Hepatocyte (in vitro differentiated cells): ENCODE measurements around the gene LSM14A. TPM values are rescaled to one million over a fixed set of nuclear protein-coding genes. Genes with fewer than 3 reads are reported as not detected.

Experiments
- DNase-seq: peaks from one replicate; pipeline ENCODE4 v3.0.0-alpha.2; 2016; ENCODE audit warnings: low spot score
- H2AFZ ChIP-seq: fragments of 200-600 bp; sonication (generic); 2 replicates; pipeline ENCODE4 v1.6.0; 2016; ENCODE audit warnings: antibody characterized with exemption, mild to moderate bottlenecking
- H3K27ac ChIP-seq: fragments of 200-600 bp; sonication (generic); 2 replicates; pipeline ENCODE4 v1.5.1; 2016; ENCODE audit warnings: mild to moderate bottlenecking
- H3K27me3 ChIP-seq: fragments of 200-600 bp; sonication (generic); 2 replicates; pipeline ENCODE4 v1.6.1; 2016
- H3K36me3 ChIP-seq: fragments of 200-600 bp; sonication (generic); replicated peaks from 2 replicates; pipeline ENCODE4 v1.5.1; 2016; ENCODE audit warnings: low read depth; ENCODE audit not compliant: insufficient read depth
- H3K4me1 ChIP-seq: fragments of 200-600 bp; sonication (generic); 2 replicates; pipeline ENCODE4 v1.5.1; 2016; ENCODE audit warnings: mild to moderate bottlenecking, moderate library complexity; ENCODE audit not compliant: insufficient read depth
- H3K4me2 ChIP-seq: fragments of 200-600 bp; sonication (generic); 2 replicates; pipeline ENCODE4 v1.6.0; 2016
- H3K4me3 ChIP-seq: fragments of 200-600 bp; sonication (generic); 2 replicates; pipeline ENCODE4 v1.5.1; 2016; ENCODE audit warnings: mild to moderate bottlenecking
- H3K79me2 ChIP-seq: fragments of 200-600 bp; sonication (generic); 2 replicates; pipeline ENCODE4 v1.6.0; 2017; ENCODE audit warnings: mild to moderate bottlenecking
- H3K9me2 ChIP-seq: fragments of 200-600 bp; sonication (generic); replicated peaks from 2 replicates; pipeline ENCODE4 v1.6.0; 2017; ENCODE audit warnings: mild to moderate bottlenecking; ENCODE audit not compliant: insufficient read depth
- H3K9me3 ChIP-seq: fragments of 200-600 bp; sonication (generic); 2 replicates; pipeline ENCODE4 v1.5.1; 2016; ENCODE audit warnings: low read depth, mild to moderate bottlenecking
- H4K20me1 ChIP-seq: fragments of 200-600 bp; sonication (generic); 2 replicates; pipeline ENCODE4 v1.6.0; 2016; ENCODE audit warnings: mild to moderate bottlenecking; ENCODE audit not compliant: insufficient read depth, poor library complexity, severe bottlenecking
- EZH2 ChIP-seq: fragments of 200-600 bp; sonication (generic); IDR thresholded peaks from 2 replicates; pipeline ENCODE4 v1.6.1; 2016; ENCODE audit warnings: antibody characterized with exemption, mild to moderate bottlenecking, borderline replicate concordance
- EZH2phosphoT487 ChIP-seq: fragments of 200-600 bp; sonication (generic); IDR thresholded peaks from one replicate; pipeline ENCODE4 v1.6.1; 2018; ENCODE audit warnings: antibody characterized with exemption, mild to moderate bottlenecking, low read depth, moderate library complexity; ENCODE audit not compliant: unreplicated experiment, severe bottlenecking
- WGBS: methylation state at CpG from one replicate; pipeline ENCODE4 v1.1.6; 2016; ENCODE audit warnings: low lambda C conversion rate; ENCODE audit errors: missing lambda C conversion rate; 5-methylcytosine and 5-hydroxymethylcytosine counted together
- polyA plus RNA-seq: library from polyadenylated mRNA; unstranded; fragments of >200 nt; fragmentation: Nextera tagmentation; extraction: Ambion mirVana; gene quantifications from 2 replicates; pipeline ENCODE4 v1.2.1, GENCODE V29; 2016
- total RNA-seq: library from RNA; depleted of rRNA; stranded (reverse); fragments of >200 nt; gene quantifications from 2 replicates; pipeline ENCODE4 v1.2.3, GENCODE V29; 2014
- TF ChIP-seq, protein P1 (sequence below): fragments of 200-600 bp; sonication (generic); IDR thresholded peaks from 2 replicates; pipeline ENCODE4 v1.5.1; 2016; ENCODE audit warnings: antibody characterized with exemption, mild to moderate bottlenecking; ENCODE audit not compliant: poor library complexity

LSM14A gene
- total and polyA plus RNA-seq, 2 experiments from 2014 or later: 64.7 to 96.5 TPM

DNA sequence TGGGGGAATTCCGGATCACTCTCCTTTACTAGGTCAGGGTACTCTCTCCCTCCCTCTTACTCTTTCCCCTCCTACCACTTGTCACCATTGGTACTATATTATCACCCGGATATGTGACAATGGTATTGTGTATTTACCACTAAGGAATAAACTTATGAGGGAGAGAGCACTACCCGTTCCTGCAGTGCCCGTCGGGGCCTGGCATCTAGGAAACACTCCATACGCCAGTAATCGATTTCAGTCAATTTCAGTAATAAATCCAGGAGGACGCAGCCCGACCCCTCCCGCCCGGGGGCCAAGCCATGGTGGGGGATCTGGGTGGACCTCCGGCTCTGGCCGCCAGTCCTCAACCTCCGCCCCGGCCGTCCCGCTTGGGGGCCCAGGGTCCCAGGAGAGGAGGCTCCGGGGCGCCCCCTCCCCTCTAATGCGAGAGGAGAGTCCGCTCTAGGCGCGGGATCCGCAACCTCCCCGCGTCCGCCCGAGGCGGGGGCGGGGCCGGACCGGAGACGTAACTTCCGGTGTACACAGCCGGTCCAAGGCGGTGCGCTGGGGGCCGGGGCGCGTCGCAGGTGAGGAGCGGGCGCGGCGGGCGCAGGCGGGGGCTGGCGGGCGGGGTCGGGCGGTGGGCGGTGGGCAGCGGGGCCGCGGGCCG is 81.9 kb downstream of the LSM14A start, which contains the start of gene GARRE1:
Gene GARRE1, plus strand, starts transcription at position 509 of the 652 bp plus-strand sequence. CDS start 45,920 bp downstream, outside the sequence.
- 3% methylated on average over 25 of the region's 56 CpGs for WGBS
- Histone ChIP-seq H3K4me1 (peaks cover 8% of the 10 kb centered on the region), H4K20me1 (no peaks in the 10 kb centered on the region), H3K4me3 (peak within 1 kb of the TSS; percentile 69), H3K9me2 (no peaks in the 10 kb centered on the region), H3K79me2 (peaks cover 41% of the 10 kb centered on the region), H3K9me3 (no peaks in the 10 kb centered on the region), H3K36me3 (no peaks in the 10 kb centered on the region), H3K4me2 (peak within 1 kb of the TSS; percentile 89), H3K27ac (peak within 1 kb of the TSS; percentile 97), H2AFZ (peak within 1 kb of the TSS; percentile 54), H3K27me3 (no peaks in the 10 kb centered on the region)
- TF ChIP-seq EZH2: no peak
- DNase-seq: peak; percentile 94

DNA sequence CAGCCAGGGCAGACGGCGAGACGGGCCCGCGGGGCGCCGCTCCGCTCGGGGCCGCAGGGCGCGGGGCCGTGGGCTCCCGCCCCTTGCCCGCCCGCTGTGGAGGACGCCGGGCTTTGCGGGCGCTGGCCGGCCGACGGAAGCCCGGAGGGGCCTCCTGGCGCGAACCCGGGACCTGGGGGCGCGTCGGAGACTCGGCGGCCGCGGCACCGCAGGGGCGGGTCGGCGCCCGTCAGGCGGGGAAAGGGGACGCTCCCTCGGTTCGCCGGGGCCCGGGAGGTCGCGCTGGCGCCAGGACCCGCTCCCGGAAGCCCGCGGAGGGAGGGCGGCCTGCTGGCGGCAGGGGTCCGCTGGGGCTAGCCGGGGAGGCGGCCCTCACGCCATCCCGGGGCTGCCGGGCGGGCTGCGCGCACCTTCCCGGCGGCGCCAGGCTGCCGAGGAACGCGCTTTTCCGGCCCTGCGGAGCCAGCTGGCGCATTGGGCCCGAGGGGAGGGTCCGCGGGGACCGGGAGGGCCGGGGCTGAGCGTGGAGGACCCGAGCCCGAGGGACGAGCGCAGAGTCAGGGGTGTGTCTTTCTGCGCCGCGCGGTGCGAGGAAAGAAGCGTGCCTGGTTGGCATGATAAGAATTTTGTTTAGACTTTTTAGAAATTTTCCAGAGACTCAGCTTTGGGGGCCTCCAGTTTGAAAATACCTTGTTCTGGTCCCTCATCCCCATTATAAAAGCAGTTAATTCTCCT is 82.6 kb downstream of the LSM14A start:
- WGBS: under 1% methylated on average over 19 of the region's 88 CpGs
- peak overlapping the region; percentile 52 for H2AFZ ChIP-seq

DNA sequence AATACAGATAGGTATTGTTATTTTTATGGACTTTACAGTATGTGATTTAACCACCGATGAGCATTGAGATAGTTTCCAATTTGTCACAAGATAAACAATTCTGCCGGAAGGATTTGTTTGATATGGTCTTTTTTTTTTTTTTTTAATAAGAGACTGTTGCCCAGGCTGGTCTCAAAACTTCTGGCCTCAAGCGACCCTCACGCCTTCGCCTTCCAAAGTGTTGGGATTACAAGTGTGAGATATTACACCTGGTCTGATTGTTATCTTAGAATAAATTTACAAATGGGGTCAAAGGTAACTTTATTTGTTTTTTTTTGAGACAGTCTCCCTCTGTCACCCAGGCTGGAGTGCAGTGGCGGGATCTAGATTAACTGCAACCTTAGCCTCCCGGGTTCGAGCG is 83.2 kb downstream of the LSM14A start:
- Histone ChIP-seq H3K9me2 (no peaks in the 10 kb centered on the region), H3K4me2 (peak overlapping the region; percentile 89), H2AFZ (no peak overlapping the region), H3K36me3 (no peaks in the 10 kb centered on the region), H3K4me1 (peaks cover 15% of the 10 kb centered on the region), H3K79me2 (peaks cover 54% of the 10 kb centered on the region), H3K9me3 (no peaks in the 10 kb centered on the region), H3K27me3 (no peaks in the 10 kb centered on the region), H3K27ac (peak overlapping the region; percentile 97), H3K4me3 (peak overlapping the region; percentile 69), H4K20me1 (no peaks in the 10 kb centered on the region)
- 47% methylated on average over 9 of the region's 9 CpGs for WGBS
- no peak for DNase-seq
- TF ChIP-seq EZH2phosphoT487 (no peak), EZH2 (no peak)
- TF ChIP-seq, protein P1, sequence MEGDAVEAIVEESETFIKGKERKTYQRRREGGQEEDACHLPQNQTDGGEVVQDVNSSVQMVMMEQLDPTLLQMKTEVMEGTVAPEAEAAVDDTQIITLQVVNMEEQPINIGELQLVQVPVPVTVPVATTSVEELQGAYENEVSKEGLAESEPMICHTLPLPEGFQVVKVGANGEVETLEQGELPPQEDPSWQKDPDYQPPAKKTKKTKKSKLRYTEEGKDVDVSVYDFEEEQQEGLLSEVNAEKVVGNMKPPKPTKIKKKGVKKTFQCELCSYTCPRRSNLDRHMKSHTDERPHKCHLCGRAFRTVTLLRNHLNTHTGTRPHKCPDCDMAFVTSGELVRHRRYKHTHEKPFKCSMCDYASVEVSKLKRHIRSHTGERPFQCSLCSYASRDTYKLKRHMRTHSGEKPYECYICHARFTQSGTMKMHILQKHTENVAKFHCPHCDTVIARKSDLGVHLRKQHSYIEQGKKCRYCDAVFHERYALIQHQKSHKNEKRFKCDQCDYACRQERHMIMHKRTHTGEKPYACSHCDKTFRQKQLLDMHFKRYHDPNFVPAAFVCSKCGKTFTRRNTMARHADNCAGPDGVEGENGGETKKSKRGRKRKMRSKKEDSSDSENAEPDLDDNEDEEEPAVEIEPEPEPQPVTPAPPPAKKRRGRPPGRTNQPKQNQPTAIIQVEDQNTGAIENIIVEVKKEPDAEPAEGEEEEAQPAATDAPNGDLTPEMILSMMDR: no peak

More for the DNA sequence above, 82.6 kb downstream of the LSM14A start:
- peak overlapping the region; percentile 89 for H3K4me2 ChIP-seq
- peak overlapping the region; percentile 69 for H3K4me3 ChIP-seq
- H3K9me2 ChIP-seq: no peaks in the 10 kb centered on the region
- no peaks in the 10 kb centered on the region for H3K36me3 ChIP-seq
- no peaks in the 10 kb centered on the region for H3K27me3 ChIP-seq
- peaks cover 48% of the 10 kb centered on the region for H3K79me2 ChIP-seq
- H3K27ac ChIP-seq: peak overlapping the region; percentile 97
- H4K20me1 ChIP-seq: no peaks in the 10 kb centered on the region
- H3K4me1 ChIP-seq: peaks cover 11% of the 10 kb centered on the region
- DNase-seq: peak; percentile 75
- TF ChIP-seq, protein P1: no peak
- TF ChIP-seq EZH2phosphoT487 (no peak), EZH2 (no peak)
- H3K9me3 ChIP-seq: no peaks in the 10 kb centered on the region

DNA sequence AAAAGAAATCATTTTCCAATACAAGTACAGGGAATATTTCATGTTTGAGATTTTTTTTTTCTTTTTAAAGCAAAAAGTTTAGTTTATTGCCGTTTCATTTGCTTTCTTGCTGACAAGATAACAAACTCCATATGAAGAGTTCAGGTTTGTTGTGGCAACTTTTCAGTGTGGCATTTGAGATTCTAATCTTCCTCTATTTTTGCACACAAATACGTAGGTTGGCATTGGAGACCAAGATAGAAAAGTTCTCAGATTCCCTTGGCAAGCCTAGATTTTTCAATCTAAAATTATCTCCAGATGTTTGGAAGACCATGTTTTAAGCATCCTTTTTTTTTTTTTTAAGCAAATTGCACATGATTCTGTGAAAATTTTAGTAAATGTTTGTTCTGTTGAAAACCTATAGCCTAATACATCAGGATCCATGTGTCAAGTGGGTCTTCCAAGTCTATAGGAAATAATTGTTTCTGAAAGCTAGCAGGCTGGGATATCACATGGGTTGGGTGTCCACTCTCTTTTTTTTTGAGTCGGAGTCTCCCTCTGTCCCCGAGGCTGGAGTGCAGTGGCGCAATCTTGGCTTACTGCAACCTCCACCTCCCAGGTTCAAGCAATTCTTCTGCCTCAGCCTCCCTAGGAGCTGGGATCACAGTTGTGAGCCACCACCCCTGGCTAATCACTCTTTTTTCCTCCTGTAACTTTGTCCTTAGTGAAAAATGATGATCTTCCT is 84.7 kb downstream of the LSM14A start:
- H3K79me2 ChIP-seq: peaks cover 68% of the 10 kb centered on the region
- WGBS: 72% methylated on average over 5 of the region's 5 CpGs
- no peak overlapping the region for H3K27ac ChIP-seq

More for the DNA sequence above, 84.7 kb downstream of the LSM14A start:
- Histone ChIP-seq H3K27me3 (no peaks in the 10 kb centered on the region), H3K4me2 (peak overlapping the region; percentile 18), H3K4me3 (no peak overlapping the region), H3K9me3 (no peaks in the 10 kb centered on the region), H2AFZ (no peak overlapping the region), H3K36me3 (no peaks in the 10 kb centered on the region), H3K4me1 (peaks cover 30% of the 10 kb centered on the region), H4K20me1 (peaks cover 10% of the 10 kb centered on the region), H3K9me2 (no peaks in the 10 kb centered on the region)
- TF ChIP-seq EZH2 (no peak), EZH2phosphoT487 (no peak)
- DNase-seq: no peak
